LNCAP (cell line): ENCODE data around the gene LTB.

ENCODE experiments used
- CTCF ChIP-seq: fragments of 450-650 bp; IDR thresholded peaks from 2 replicates; pipeline ENCODE4 v1.5.1; 2017; ENCODE audit warnings: mild to moderate bottlenecking

The LTB gene

DNA sequence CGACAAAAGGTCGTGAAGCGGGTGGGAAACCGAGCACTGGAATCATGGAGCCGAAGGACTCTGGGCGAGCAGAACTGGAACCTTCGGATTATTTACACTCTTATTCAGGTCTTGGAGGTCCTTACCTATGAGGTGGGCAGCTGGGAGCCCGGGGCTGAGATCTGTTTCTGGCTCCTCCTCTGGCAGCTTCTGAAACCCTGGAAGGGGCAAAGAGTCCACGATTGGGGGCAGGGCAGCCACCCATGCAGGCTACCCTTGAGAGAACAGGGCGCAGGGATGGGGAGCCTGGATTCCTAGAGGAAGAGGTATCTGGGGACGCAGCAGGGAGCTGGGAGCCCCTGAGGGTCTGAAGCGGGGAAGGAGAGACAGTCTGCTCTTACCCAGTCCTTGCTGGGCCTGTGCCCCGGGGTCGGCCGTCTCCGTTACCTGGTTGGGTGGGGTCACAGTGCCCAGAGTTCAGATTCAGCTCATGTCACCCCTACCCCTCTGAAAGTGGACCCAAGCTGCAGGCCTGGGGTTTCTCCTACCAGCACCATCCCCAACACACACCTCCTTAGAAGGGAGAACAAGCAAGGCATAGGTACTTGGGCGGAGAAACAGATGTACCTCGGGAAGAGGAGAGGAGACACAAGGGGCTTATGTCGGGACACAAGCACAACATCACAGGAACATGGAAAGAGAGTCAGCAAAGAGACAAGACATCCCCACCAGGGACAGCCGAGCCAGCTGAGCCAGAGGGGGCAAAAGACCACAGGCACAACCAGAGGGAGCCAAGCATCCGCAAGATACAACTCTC lies 592 bp downstream of the LTB start:
- no peak for TF ChIP-seq CTCF

DNA sequence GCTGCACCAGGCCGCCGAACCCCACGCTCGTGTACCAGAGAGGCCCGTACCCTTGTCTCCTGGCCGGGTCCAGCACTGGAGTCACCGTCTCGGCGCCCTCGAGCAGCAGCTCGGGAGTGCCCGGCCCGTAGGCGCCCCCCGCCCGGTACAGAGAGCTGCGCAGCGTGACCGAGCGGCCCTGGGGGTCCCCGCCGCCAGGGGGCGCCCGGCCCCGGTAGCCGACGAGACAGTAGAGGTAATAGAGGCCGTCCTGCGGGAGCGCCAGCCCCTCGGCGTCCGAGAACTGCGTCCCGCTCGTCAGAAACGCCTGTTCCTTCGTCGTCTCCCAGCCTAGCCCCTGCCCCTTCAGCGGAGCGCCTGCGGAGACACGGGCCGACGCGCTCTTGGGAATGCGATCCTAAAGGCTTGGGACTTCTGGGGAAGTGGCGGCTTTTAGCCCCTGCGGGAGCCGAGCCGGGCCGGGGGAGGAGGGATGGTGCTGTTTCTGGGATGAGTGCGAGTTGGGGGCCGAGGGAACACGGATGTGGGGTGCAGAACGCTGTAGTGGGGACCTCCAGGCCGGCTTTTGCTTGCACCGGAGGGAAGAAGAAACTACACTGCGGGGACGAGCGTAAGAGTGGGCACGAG lies 1.3 kb downstream of the LTB start:
- TF ChIP-seq CTCF, result peak; percentile 94

DNA sequence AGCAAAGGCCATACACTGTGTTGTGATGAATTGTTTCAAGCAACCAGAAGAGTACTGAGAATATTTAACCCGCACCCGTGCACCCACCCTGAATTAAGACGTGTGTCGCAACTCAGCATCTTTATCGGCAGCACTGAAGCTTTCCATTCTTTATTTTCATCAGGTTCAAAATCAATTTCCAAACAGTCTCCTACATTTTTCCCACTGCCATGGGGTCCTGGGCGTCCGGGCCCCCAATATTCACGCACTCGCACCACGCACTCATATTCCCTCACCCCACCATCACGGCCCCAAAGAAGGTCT lies 1.8 kb downstream of the LTB start:
- no peak for TF ChIP-seq CTCF

GRCh38 chr6:31579546-31580437 lies 2.4 kb downstream of the LTB start:
- TF ChIP-seq CTCF, result no peak

- TF ChIP-seq CTCF, result no peak
These were observed 3.1 kb downstream of the LTB start for GRCh38 chr6:31579119-31579505.

GRCh38 chr6:31578184-31579118 lies 3.8 kb downstream of the LTB start:
- TF ChIP-seq CTCF, result no peak

DNA sequence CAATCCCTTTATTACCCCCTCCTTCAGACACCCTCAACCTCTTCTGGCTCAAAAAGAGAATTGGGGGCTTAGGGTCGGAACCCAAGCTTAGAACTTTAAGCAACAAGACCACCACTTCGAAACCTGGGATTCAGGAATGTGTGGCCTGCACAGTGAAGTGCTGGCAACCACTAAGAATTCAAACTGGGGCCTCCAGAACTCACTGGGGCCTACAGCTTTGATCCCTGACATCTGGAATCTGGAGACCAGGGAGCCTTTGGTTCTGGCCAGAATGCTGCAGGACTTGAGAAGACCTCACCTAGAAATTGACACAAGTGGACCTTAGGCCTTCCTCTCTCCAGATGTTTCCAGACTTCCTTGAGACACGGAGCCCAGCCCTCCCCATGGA lies 4.7 kb downstream of the LTB start:
- TF ChIP-seq CTCF, result no peak
